Left forelimb (tissue), 1 donor: ENCODE measurements around the gene EIF4G2.

Experiments used
- DNase-seq: peaks from one replicate; pipeline ENCODE4 v3.0.0-alpha.2; 2018; ENCODE audit warnings: low spot score

EIF4G2 gene

GRCh38 chr11:10808235-10808552 lies 532 bp downstream of the EIF4G2 start:
- DNase-seq, result no peak

- peak; percentile 87 for DNase-seq
Observed at GRCh38 chr11:10807493-10808234, 1.1 kb downstream of the EIF4G2 start.

GRCh38 chr11:10806206-10806605 lies 2.5 kb downstream of the EIF4G2 start:
- DNase-seq, result no peak

- no peak for DNase-seq
Observed at GRCh38 chr11:10805741-10806140, 3.0 kb downstream of the EIF4G2 start.

- DNase-seq, result no peak
Observed at GRCh38 chr11:10803676-10804075, 5.0 kb downstream of the EIF4G2 start.

GRCh38 chr11:10800292-10800691 lies 8.4 kb downstream of the EIF4G2 start:
- DNase-seq, result no peak

- no peak for DNase-seq
Observed at GRCh38 chr11:10798330-10798928, 10.3 kb downstream of the EIF4G2 start.

- no peak for DNase-seq
Observed at GRCh38 chr11:10797531-10797930, 11.2 kb downstream of the EIF4G2 start.

GRCh38 chr11:10797001-10797400 lies 11.7 kb downstream of the EIF4G2 start:
- DNase-seq, result no peak

- DNase-seq, result no peak
Observed at GRCh38 chr11:10796191-10796590, 12.5 kb downstream of the EIF4G2 start.

GRCh38 chr11:10793470-10794255 lies 15.1 kb downstream of the EIF4G2 start:
- DNase-seq, result no peak

GRCh38 chr11:10792385-10793068 lies 16.2 kb downstream of the EIF4G2 start:
- DNase-seq, result peak; percentile 86

- no peak for DNase-seq
Observed at GRCh38 chr11:10786451-10786850, 22.3 kb downstream of the EIF4G2 start.

- no peak for DNase-seq
Observed at GRCh38 chr11:10785146-10785474, 23.6 kb downstream of the EIF4G2 start.

GRCh38 chr11:10784232-10785145 lies 24.2 kb downstream of the EIF4G2 start:
- no peak for DNase-seq

- no peak for DNase-seq
Observed at GRCh38 chr11:10780040-10780439, 28.7 kb downstream of the EIF4G2 start.

- no peak for DNase-seq
Observed at GRCh38 chr11:10779086-10779485, 29.6 kb downstream of the EIF4G2 start.

- DNase-seq, result no peak
Observed at GRCh38 chr11:10778217-10778970, 30.3 kb downstream of the EIF4G2 start.

- no peak for DNase-seq
Observed at GRCh38 chr11:10777806-10778205, 30.9 kb downstream of the EIF4G2 start.

GRCh38 chr11:10777393-10777793 lies 31.3 kb downstream of the EIF4G2 start:
- no peak for DNase-seq

GRCh38 chr11:10774811-10775210 lies 33.9 kb downstream of the EIF4G2 start:
- no peak for DNase-seq
